ENCODE results near the gene MCC.

The MCC gene

DNA sequence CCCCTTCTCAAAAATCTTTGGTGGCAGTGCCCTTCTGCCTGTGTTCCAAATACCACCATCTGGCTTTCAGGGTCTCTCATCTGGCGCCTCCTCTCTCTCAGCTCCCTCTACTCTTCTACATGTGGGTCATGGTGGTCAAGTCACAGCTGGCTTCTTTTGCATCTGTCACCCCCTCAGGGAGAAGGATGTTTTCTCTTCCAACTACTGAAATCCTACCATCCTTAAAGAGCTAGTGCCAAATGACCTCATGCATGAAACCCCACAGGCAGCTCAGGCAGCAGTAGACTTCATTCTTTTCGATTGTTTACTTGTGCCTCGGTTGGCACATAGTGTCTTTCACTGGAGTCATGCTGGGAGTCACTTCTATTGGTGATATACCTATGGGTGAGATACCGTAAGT is 292.5 kb downstream of the MCC start:
- no peak overlapping the region for H3K4me3 Mint-ChIP-seq
- peak overlapping the region; percentile 4 to 28 (median 14) for H3K27ac Mint-ChIP-seq
- H3K36me3 Mint-ChIP-seq (ENCODE audit: low read depth), result peaks cover 45% of the 10 kb centered on the region
- no peaks in the 10 kb centered on the region for H3K27me3 Mint-ChIP-seq (ENCODE audit: low read depth)
- H3K4me1 Mint-ChIP-seq, result peaks cover 57% of the 10 kb centered on the region
- no peak for TF ChIP-seq CTCF (IDR thresholded peaks at IDR 0.05; ENCODE audit: unreplicated experiment in 3 of 3)
- H3K9me3 Mint-ChIP-seq, result peaks cover 12% of the 10 kb centered on the region

DNA sequence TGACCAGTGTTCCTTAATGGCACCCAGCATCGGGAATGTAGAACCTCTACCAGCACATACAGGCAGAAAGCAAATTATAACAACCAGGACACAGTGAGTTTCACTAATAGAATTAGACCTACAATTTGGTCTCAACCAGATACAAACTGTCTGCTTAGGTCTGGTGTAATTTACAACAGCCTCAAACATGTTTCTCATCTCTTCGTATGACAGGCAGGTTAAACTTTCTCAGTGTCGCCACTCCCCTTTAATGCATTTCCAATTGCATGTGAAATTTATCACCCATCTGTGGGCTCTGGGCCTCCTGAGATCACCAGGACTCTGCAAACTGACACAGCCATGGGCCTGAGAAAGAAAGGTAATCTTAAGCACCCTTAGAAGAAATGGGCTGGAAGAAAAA is 293.0 kb downstream of the MCC start:
- no peak for TF ChIP-seq CTCF (IDR thresholded peaks at IDR 0.05; ENCODE audit: unreplicated experiment in 3 of 3)
- peak overlapping the region; percentile 4 to 45 (median 14) for H3K27ac Mint-ChIP-seq
- H3K27me3 Mint-ChIP-seq (ENCODE audit: low read depth), result no peaks in the 10 kb centered on the region
- no peak overlapping the region for H3K4me3 Mint-ChIP-seq
- H3K9me3 Mint-ChIP-seq, result peaks cover 12% of the 10 kb centered on the region
- peaks cover 52% of the 10 kb centered on the region for H3K4me1 Mint-ChIP-seq
- peaks cover 50% of the 10 kb centered on the region for H3K36me3 Mint-ChIP-seq (ENCODE audit: low read depth)

GRCh38 chr5:113194591-113194990 is 293.7 kb downstream of the MCC start:
- H3K9me3 Mint-ChIP-seq, result peaks cover 12% of the 10 kb centered on the region
- peaks cover 52% of the 10 kb centered on the region for H3K36me3 Mint-ChIP-seq (ENCODE audit: low read depth)
- peak overlapping the region; percentile 4 to 45 (median 14) for H3K27ac Mint-ChIP-seq
- H3K27me3 Mint-ChIP-seq (ENCODE audit: low read depth), result no peaks in the 10 kb centered on the region
- peaks cover 45% of the 10 kb centered on the region for H3K4me1 Mint-ChIP-seq
- H3K4me3 Mint-ChIP-seq, result no peak overlapping the region
- TF ChIP-seq CTCF (IDR thresholded peaks at IDR 0.05; ENCODE audit: unreplicated experiment in 3 of 3), result no peak

GRCh38 chr5:113194125-113194524 is 294.1 kb downstream of the MCC start:
- no peak overlapping the region for H3K27ac Mint-ChIP-seq
- no peaks in the 10 kb centered on the region for H3K27me3 Mint-ChIP-seq (ENCODE audit: low read depth)
- no peak for TF ChIP-seq CTCF (IDR thresholded peaks at IDR 0.05; ENCODE audit: unreplicated experiment in 3 of 3)
- H3K9me3 Mint-ChIP-seq, result peaks cover 12% of the 10 kb centered on the region
- H3K36me3 Mint-ChIP-seq (ENCODE audit: low read depth), result peaks cover 52% of the 10 kb centered on the region
- H3K4me1 Mint-ChIP-seq, result peaks cover 40% of the 10 kb centered on the region
- H3K4me3 Mint-ChIP-seq, result no peak overlapping the region

- Mint-ChIP-seq H3K27me3 (ENCODE audit: low read depth) (no peaks in the 10 kb centered on the region), H3K27ac (no peak overlapping the region), H3K36me3 (ENCODE audit: low read depth) (peaks cover 52% of the 10 kb centered on the region), H3K4me1 (peaks cover 36% of the 10 kb centered on the region), H3K4me3 (no peak overlapping the region), H3K9me3 (peaks cover 12% of the 10 kb centered on the region)
- TF ChIP-seq CTCF (IDR thresholded peaks at IDR 0.05; ENCODE audit: unreplicated experiment in 3 of 3), result no peak
These were observed 294.8 kb downstream of the MCC start for GRCh38 chr5:113193311-113193978.

DNA sequence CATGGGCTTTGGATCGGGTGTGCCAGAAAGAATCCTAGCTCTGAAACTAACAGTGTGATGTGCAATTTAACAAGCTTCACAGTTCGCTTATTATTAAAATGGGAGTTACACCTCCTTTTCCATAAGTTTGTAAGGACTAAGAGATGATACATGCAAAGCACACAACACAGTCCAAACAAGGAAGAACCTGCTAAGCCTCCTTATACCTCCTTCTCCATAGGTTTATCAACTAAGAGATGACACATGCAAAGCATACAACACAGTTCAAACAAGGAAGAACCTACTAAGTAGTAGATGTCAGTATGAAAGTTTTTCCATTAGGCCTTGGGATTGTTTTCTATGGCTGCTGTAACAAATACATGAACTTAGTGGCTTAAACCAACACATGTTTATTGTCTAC is 295.7 kb downstream of the MCC start:
- no peak for TF ChIP-seq CTCF (IDR thresholded peaks at IDR 0.05; ENCODE audit: unreplicated experiment in 3 of 3)
- Mint-ChIP-seq H3K36me3 (ENCODE audit: low read depth) (peaks cover 52% of the 10 kb centered on the region), H3K4me3 (no peak overlapping the region), H3K9me3 (peaks cover 12% of the 10 kb centered on the region), H3K27me3 (ENCODE audit: low read depth) (no peaks in the 10 kb centered on the region), H3K4me1 (peaks cover 36% of the 10 kb centered on the region), H3K27ac (no peak overlapping the region)

Data from nephron (organoid).